ENCODE results near the gene RPS26.

DNA sequence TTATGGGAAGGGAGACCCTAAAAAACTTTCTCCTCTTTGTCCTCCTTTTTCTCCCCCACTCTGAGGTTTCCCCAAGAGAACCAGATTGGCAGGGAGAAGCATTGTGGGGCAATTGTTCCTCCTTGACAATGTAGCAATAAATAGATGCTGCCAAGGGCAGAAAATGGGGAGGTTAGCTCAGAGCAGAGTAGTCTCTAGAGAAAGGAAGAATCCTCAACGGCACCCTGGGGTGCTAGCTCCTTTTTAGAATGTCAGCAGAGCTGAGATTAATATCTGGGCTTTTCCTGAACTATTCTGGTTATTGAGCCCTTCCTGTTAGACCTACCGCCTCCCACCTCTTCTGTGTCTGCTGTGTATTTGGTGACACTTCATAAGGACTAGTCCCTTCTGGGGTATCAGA is 4.6 kb upstream of the RPS26 start:
- TF ChIP-seq SUZ12 (IDR thresholded peaks at IDR 0.05; ENCODE audit: extremely low read depth, insufficient read depth, insufficient read length), result no peak
- TF ChIP-seq ZNF274 (IDR thresholded peaks at IDR 0.05; ENCODE audit: low read depth, low read length), result no peak
- no peak for TF ChIP-seq YY1 (IDR thresholded peaks at IDR 0.05; ENCODE audit: insufficient read depth, insufficient read length)
